HepG2 (cell line): Measurements from ENCODE around the gene SAMD15. TPM values are rescaled to one million over a fixed set of nuclear protein-coding genes. Genes with fewer than 3 reads are reported as not detected.

ENCODE experiments used
- ZFYVE20 ChIP-seq: sonication (generic); formaldehyde crosslinking; IDR thresholded peaks from 2 replicates; pipeline ENCODE4 v1.8.0; 2023; ENCODE audit warnings: low read depth, mild to moderate bottlenecking, moderate library complexity, missing genetic modification reagents, borderline replicate concordance
- ZNF121 ChIP-seq: sonication (generic); formaldehyde crosslinking; IDR thresholded peaks from 2 replicates; pipeline ENCODE4 v1.5.0; 2020; ENCODE audit warnings: mild to moderate bottlenecking, missing genetic modification reagents
- ZNF235 ChIP-seq: sonication (generic); formaldehyde crosslinking; IDR thresholded peaks from 2 replicates; pipeline ENCODE4 v1.8.1; 2023; ENCODE audit warnings: mild to moderate bottlenecking, missing genetic modification reagents, borderline replicate concordance
- polyA plus RNA-seq, 8 experiments: library from polyadenylated mRNA; depleted of rRNA in 3 of 8; stranded (reverse) in 7 of 8; unstranded in 1 of 8; fragments of >200 nt; fragmentation: Illumina TruSeq in 4 of 8; extraction: Trizol in 4 of 8; gene quantifications; 2 replicates each; pipeline versions ENCODE4 v1.2.1 to v1.2.3, GENCODE V29; 2011 to 2016; ENCODE audit warnings: low read depth in 4 of 8, missing spikeins in 1 of 8, mixed read lengths in 1 of 8; ENCODE audit not compliant: insufficient read depth in 1 of 8
- total RNA-seq, 5 experiments: library from RNA; depleted of rRNA; stranded (reverse); fragments of >200 nt; fragmentation: Illumina TruSeq; extraction: Trizol; gene quantifications; 2 replicates each; pipeline ENCODE4 v1.2.3, GENCODE V29; 2016; ENCODE audit warnings: low read depth in 1 of 5
- TF ChIP-seq, protein P1 (sequence below): sonication (generic); formaldehyde crosslinking; IDR thresholded peaks from 2 replicates; pipeline ENCODE4 v1.4.0; 2020; ENCODE audit warnings: missing genetic modification reagents
- TF ChIP-seq, protein P2 (sequence below): sonication (generic); formaldehyde crosslinking; IDR thresholded peaks from 2 replicates; pipeline ENCODE4 v1.8.0; 2022; ENCODE audit warnings: mild to moderate bottlenecking, missing genetic modification reagents, moderate library complexity
- TF ChIP-seq, protein P3 (sequence below): sonication (generic); formaldehyde crosslinking; IDR thresholded peaks from 2 replicates; pipeline ENCODE4 v1.4.0; 2020; ENCODE audit warnings: missing genetic modification reagents
- TF ChIP-seq, protein P4 (sequence below): sonication (generic); formaldehyde crosslinking; IDR thresholded peaks from 2 replicates; pipeline ENCODE4 v1.4.0; 2020; ENCODE audit warnings: mild to moderate bottlenecking, missing genetic modification reagents
- TF ChIP-seq, protein P5 (sequence below), 2 experiments: fragments of 450-650 bp in 1 of 2; sonication (generic) in 1 of 2; formaldehyde crosslinking in 1 of 2; IDR thresholded peaks; 2 replicates each; pipeline versions ENCODE4 v1.6.1 to v1.8.0; 2016 to 2022; ENCODE audit warnings: antibody characterized with exemption in 1 of 2, mild to moderate bottlenecking in 1 of 2, missing genetic modification reagents in 1 of 2

Gene SAMD15
- total and polyA plus RNA-seq, 2 of the 13 experiments (the other 11 are each of a cell fraction or from before 2014, with no cell fraction given) = 0.09 to 1.3 TPM

DNA sequence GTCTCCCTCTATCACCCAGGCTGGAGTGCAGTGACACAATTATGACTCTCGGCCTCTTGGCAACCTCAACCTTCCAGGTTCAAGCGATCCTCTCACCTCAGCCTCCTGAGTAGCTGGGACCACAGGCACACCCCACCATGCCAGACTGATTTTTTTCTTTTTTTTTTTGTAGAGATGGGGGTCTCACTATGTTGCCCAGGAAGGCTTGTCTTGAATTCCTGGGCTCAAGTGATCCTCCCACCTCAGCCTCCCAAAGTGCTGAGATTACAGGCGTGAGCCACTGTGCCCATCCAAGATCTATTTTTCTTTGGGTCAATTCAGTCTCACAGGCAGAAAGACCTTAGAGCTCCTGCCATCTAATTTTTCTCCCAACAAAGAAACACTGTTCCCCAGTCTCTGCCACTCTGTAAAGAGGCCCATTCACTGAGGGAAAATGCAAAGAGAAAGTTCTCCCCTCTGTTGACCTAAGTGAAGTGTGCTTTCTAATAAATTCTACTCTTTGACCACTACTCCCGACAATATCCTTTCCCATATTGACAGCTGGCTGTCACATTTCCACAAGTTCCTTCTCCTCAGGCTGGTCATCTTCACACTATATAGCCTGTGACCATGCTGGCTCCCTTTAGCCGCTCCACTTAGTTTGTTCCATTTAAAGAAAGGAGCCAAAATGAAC is 23.6 kb upstream of the SAMD15 start (continued):
- TF ChIP-seq ZNF235 (CRISPR knock-in tag) (no peak), ZNF121 (CRISPR knock-in tag) (peak; percentile 71), ZFYVE20 (CRISPR knock-in tag) (no peak)
- TF ChIP-seq, protein P1, sequence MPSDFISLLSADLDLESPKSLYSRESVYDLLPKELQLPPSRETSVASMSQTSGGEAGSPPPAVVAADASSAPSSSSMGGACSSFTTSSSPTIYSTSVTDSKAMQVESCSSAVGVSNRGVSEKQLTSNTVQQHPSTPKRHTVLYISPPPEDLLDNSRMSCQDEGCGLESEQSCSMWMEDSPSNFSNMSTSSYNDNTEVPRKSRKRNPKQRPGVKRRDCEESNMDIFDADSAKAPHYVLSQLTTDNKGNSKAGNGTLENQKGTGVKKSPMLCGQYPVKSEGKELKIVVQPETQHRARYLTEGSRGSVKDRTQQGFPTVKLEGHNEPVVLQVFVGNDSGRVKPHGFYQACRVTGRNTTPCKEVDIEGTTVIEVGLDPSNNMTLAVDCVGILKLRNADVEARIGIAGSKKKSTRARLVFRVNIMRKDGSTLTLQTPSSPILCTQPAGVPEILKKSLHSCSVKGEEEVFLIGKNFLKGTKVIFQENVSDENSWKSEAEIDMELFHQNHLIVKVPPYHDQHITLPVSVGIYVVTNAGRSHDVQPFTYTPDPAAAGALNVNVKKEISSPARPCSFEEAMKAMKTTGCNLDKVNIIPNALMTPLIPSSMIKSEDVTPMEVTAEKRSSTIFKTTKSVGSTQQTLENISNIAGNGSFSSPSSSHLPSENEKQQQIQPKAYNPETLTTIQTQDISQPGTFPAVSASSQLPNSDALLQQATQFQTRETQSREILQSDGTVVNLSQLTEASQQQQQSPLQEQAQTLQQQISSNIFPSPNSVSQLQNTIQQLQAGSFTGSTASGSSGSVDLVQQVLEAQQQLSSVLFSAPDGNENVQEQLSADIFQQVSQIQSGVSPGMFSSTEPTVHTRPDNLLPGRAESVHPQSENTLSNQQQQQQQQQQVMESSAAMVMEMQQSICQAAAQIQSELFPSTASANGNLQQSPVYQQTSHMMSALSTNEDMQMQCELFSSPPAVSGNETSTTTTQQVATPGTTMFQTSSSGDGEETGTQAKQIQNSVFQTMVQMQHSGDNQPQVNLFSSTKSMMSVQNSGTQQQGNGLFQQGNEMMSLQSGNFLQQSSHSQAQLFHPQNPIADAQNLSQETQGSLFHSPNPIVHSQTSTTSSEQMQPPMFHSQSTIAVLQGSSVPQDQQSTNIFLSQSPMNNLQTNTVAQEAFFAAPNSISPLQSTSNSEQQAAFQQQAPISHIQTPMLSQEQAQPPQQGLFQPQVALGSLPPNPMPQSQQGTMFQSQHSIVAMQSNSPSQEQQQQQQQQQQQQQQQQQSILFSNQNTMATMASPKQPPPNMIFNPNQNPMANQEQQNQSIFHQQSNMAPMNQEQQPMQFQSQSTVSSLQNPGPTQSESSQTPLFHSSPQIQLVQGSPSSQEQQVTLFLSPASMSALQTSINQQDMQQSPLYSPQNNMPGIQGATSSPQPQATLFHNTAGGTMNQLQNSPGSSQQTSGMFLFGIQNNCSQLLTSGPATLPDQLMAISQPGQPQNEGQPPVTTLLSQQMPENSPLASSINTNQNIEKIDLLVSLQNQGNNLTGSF (CRISPR knock-in tag) = no peak
- TF ChIP-seq, protein P2, sequence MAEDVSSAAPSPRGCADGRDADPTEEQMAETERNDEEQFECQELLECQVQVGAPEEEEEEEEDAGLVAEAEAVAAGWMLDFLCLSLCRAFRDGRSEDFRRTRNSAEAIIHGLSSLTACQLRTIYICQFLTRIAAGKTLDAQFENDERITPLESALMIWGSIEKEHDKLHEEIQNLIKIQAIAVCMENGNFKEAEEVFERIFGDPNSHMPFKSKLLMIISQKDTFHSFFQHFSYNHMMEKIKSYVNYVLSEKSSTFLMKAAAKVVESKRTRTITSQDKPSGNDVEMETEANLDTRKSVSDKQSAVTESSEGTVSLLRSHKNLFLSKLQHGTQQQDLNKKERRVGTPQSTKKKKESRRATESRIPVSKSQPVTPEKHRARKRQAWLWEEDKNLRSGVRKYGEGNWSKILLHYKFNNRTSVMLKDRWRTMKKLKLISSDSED (CRISPR knock-in tag) = no peak
- TF ChIP-seq, protein P3, sequence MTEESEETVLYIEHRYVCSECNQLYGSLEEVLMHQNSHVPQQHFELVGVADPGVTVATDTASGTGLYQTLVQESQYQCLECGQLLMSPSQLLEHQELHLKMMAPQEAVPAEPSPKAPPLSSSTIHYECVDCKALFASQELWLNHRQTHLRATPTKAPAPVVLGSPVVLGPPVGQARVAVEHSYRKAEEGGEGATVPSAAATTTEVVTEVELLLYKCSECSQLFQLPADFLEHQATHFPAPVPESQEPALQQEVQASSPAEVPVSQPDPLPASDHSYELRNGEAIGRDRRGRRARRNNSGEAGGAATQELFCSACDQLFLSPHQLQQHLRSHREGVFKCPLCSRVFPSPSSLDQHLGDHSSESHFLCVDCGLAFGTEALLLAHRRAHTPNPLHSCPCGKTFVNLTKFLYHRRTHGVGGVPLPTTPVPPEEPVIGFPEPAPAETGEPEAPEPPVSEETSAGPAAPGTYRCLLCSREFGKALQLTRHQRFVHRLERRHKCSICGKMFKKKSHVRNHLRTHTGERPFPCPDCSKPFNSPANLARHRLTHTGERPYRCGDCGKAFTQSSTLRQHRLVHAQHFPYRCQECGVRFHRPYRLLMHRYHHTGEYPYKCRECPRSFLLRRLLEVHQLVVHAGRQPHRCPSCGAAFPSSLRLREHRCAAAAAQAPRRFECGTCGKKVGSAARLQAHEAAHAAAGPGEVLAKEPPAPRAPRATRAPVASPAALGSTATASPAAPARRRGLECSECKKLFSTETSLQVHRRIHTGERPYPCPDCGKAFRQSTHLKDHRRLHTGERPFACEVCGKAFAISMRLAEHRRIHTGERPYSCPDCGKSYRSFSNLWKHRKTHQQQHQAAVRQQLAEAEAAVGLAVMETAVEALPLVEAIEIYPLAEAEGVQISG = no peak
- TF ChIP-seq, protein P4, sequence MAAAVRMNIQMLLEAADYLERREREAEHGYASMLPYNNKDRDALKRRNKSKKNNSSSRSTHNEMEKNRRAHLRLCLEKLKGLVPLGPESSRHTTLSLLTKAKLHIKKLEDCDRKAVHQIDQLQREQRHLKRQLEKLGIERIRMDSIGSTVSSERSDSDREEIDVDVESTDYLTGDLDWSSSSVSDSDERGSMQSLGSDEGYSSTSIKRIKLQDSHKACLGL (CRISPR knock-in tag) = no peak
- TF ChIP-seq, protein P5, sequence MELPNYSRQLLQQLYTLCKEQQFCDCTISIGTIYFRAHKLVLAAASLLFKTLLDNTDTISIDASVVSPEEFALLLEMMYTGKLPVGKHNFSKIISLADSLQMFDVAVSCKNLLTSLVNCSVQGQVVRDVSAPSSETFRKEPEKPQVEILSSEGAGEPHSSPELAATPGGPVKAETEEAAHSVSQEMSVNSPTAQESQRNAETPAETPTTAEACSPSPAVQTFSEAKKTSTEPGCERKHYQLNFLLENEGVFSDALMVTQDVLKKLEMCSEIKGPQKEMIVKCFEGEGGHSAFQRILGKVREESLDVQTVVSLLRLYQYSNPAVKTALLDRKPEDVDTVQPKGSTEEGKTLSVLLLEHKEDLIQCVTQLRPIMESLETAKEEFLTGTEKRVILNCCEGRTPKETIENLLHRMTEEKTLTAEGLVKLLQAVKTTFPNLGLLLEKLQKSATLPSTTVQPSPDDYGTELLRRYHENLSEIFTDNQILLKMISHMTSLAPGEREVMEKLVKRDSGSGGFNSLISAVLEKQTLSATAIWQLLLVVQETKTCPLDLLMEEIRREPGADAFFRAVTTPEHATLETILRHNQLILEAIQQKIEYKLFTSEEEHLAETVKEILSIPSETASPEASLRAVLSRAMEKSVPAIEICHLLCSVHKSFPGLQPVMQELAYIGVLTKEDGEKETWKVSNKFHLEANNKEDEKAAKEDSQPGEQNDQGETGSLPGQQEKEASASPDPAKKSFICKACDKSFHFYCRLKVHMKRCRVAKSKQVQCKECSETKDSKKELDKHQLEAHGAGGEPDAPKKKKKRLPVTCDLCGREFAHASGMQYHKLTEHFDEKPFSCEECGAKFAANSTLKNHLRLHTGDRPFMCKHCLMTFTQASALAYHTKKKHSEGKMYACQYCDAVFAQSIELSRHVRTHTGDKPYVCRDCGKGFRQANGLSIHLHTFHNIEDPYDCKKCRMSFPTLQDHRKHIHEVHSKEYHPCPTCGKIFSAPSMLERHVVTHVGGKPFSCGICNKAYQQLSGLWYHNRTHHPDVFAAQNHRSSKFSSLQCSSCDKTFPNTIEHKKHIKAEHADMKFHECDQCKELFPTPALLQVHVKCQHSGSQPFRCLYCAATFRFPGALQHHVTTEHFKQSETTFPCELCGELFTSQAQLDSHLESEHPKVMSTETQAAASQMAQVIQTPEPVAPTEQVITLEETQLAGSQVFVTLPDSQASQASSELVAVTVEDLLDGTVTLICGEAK (IDR thresholded peaks at IDR 0.05) = no peak
- TF ChIP-seq, protein P5 (CRISPR knock-in tag; IDR thresholded peaks at IDR 0.05) = no peak
